UCSD-AML1 (cell line): ENCODE data around the gene HOXB5.

Source experiments
- DNase-seq: peaks from one replicate; lab custom pipeline; 2025; ENCODE audit not compliant: unreplicated experiment; lab: John Stamatoyannopoulos, UW

The HOXB5 gene

GRCh38 chr17:48576479-48577309 is 16.9 kb downstream of the HOXB5 start:
- no peak for DNase-seq

DNA sequence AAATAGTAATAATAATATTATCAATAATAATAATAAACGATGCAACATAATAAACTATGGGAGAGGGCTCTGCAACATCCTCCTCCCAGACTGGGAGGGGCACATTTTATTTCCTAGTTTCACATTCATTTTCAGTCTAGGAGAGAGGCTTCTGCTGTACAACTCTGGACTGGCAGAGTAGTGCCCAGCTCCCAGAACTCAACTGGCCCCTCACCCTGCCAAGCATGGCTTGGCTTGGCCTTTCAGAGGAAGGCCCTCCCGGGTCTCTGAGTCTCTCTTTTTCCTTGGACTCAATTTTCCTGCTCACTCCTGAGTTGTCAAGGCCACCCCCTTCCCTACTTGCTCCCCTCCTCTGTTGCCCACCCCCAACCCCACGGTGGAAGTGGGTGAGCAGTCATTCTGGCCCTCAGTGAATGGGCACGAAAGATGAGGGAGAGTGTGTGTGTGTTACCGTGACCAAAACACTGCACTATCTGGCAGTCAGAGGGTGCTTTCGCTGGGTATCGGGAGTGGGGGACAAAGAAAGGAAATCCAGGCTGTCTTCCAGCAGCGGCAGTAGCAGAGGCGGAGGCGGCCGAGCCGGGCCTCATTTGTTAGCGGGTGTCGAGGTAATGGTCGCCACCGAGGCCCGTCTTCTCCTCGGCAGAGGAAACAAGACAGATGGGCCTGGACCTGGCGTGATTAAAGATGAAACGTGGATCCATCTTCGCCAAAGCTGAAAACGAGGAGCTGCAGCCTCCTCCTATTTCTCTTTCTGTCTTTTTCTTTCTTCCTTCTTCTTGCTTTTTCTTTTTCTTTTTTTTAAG is 17.7 kb downstream of the HOXB5 start:
- DNase-seq, result no peak

DNA sequence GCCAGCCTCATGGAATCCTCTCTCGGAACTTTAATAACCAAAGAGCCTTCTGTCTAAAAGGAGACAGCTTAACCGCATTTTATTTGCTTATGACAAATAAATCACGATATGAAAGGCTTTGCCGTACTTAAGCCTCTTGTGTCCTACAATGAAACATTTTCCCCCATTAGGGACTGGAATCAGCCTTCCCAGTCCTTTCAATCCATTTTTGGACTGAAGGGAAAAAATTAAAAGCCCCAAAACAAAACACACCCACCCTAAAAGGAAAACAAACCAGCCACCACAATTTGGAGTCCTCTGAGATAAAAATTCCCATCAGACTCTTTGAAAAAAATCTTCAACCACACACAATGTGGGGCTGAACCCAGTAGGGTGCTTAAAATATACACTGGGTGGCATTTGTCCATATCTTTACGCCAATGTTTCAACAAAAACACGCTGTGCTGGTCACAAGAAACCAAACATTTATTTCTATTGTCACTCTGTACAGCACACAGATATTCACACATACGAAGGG is 18.5 kb downstream of the HOXB5 start:
- DNase-seq, result no peak

DNA sequence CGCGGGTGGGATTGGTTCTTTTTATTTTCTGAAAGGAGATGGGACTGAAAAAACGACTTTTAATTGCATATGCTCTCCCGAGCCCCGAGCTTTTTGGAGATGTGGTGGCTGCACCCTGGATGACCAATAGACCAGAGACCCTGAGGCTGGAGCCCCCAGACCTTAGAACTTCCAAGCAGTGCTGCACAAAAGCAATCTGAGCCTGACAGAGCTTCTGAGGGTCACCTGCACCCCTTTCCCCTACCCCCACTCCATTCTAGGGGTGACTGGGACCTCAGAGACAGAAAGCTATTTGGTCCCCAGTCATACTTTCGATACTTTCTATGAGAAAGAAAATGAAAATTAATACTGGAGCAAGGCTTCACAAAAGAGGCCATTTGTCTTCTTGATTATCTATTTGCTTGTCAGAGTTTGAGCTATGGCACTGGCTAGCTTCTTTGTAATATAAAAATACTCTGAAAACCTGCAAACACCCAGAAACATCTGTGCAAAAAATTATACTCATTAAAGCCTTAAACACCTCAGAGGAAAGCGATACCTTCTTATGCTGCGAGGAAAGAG is 19.0 kb downstream of the HOXB5 start:
- DNase-seq, result no peak

DNA sequence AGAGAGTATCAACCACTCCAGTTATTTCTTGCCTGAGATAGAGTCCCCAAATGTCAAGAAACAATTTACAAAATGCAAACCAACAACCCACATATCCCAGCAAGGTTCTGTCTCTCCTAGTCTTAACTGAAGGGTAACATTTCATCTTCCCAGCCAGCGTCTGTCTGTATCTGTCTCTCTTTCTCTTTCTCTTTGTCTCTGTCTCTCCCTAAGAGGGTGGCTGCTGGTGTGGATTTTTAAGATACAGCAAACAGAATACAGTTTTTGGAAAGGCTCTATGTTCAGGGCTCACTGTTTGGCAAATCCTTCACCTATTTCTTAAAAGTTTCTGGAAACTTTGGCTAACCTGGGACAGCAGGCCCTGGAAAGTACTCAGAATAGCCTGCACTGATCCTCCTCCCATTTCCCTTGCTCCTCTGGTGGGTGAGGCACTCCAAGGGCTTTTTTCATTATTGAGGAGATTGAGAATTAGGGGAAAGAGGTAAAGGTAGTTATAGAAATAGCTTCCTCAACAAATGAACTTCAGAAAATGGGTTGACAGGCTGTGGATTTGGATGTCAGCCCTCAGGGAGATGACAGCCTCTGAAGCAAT is 21.7 kb downstream of the HOXB5 start:
- DNase-seq, result no peak

DNA sequence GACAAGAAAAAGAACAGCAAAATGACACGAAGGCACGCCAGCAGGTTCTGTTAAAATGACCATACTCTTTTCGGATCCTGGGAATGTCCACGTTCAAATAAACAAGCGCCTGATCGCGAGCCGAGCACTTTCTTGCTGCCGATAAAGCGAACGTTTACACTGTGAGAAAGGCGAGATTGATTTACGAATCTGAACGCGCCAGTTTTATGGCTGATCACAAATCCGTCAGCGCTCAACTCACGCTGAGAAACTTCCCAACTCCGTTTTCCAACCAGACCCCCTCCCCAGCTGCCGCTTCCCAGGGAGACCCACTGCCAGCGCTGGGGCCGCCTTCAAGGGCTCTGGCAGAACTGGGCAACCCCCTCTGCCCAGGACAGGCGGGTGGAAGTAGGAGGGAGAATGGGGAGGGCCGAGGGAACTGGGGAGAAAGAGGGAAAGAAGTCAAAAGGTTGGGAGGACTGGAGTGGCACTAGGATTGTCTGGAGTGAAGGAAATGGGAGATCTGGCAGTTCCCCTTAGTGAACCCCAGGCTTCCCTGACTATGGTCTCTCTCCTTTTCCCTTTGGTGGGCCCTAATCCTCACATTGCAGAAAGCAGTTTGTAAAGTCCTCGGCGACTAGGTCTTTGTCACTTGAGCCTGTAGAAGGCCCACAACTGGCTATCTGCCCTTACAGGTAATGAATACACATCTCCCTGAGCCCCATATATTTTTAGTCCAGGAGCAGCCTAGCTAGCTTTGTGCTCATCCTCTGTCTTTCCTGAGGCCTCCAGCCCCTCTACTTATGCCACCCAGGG is 22.4 kb downstream of the HOXB5 start:
- DNase-seq, result no peak

DNA sequence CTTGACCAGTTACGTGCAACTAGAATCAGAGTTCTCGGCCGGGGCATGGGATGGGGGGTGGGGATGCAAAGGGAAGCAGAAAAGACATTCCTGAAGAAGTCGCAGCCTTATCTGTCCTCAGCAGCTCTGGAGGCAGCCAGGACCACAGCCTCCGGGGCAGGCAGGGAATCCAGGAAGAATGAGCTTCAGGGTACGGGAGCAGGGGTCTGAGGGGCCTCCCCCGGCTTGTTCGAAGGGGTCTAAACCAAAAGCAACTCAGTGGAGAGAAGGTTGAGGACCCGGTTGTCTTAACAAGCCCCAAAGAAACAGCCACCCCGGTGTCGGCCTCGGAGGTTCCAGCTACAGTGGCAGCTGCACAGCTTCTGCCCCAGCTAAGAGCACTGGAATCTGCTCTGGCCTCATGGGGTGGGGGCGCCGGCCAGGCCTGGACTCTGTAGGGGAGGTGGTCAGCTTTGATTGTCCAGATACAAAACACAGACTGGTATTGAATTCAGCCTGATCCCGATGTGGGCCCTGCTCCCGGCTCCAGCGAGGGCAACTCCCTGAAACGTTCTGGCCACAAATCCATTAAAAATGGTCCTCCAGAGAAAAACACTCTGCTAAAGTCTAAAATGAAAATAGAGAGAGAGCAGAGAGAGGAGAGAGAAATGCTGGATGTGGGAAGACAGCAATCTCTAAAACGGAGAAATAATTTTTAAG is 23.1 kb downstream of the HOXB5 start:
- DNase-seq, result no peak

GRCh38 chr17:48569674-48570324 is 23.8 kb downstream of the HOXB5 start:
- no peak for DNase-seq

GRCh38 chr17:48569240-48569582 is 24.4 kb downstream of the HOXB5 start:
- DNase-seq, result no peak

DNA sequence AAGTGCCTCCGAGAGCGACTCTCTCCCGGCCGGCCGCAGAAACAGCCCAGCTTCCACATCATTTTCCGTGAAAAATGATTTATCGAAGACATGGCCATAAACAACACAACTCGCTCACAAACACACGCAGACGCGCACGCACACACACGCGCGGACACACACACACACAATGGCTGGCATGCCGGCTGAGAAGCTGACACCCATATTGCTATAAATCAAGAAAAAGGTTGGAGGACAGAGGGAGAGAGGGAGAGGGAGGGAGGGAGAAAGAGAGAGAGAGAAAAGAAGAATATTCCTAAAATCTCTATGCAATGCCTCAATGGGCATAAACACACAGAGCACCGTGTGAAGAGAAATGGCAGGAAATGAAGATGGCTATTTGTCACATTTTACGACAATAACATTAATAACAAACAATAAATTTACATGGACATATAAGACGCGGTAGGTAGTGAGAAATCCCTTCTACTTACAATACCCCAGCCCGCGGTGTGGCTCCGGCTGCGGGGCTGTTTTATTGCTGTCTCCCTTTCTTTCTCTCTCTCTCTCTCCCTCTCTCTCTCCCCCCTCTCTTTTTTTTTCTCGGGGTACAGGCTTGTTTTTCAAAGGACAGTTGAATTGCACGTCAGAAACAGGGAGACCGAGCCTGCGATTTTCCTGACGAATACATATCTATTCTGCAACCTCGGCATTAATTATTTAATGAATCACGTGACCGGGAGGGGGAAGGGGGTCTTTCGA is 24.9 kb downstream of the HOXB5 start:
- DNase-seq, result no peak

- no peak for DNase-seq
Observed at GRCh38 chr17:48567646-48568354, 25.8 kb downstream of the HOXB5 start.

DNA sequence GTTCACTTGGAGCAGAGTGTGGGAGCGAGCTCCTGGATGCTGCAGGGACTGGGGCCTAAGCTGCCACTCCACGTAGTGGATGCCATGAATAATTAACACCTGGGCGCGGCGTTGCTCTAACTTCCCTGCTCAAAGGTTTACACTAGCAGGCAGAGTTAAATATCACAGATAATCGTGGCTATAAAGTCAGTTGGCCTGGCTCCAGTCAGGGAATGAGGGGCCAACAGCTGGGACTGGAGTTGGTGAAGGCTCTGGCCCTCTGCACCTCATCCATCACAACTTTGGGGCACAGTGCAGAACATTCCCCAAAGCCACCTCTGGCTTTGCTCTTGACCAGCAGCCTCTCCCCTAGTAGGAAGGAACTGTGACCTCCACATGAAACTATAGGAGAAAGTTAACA is 26.4 kb downstream of the HOXB5 start:
- no peak for DNase-seq

DNA sequence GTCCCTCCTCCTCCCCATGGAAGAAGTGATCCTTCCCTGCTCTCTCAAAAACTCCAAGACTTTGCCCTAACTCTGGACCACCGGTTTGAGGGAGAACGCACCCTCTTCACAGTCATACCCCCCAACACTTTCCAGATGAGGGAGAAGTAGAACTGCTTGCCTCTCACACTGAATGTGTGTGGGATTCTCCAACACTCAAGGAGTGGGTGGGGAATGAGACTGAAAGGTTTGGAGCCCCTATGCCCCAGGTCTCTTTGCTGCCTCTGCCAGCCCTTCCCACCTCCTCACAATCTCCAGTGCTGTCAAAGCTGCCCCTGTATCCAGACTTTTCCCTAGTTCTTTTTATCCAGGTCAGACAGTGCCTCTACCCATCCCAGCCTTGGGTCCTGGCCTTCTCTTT is 26.9 kb downstream of the HOXB5 start:
- no peak for DNase-seq

GRCh38 chr17:48565925-48566710 is 27.5 kb downstream of the HOXB5 start:
- no peak for DNase-seq

- DNase-seq, result no peak
Observed at GRCh38 chr17:48565022-48565554, 28.5 kb downstream of the HOXB5 start.

DNA sequence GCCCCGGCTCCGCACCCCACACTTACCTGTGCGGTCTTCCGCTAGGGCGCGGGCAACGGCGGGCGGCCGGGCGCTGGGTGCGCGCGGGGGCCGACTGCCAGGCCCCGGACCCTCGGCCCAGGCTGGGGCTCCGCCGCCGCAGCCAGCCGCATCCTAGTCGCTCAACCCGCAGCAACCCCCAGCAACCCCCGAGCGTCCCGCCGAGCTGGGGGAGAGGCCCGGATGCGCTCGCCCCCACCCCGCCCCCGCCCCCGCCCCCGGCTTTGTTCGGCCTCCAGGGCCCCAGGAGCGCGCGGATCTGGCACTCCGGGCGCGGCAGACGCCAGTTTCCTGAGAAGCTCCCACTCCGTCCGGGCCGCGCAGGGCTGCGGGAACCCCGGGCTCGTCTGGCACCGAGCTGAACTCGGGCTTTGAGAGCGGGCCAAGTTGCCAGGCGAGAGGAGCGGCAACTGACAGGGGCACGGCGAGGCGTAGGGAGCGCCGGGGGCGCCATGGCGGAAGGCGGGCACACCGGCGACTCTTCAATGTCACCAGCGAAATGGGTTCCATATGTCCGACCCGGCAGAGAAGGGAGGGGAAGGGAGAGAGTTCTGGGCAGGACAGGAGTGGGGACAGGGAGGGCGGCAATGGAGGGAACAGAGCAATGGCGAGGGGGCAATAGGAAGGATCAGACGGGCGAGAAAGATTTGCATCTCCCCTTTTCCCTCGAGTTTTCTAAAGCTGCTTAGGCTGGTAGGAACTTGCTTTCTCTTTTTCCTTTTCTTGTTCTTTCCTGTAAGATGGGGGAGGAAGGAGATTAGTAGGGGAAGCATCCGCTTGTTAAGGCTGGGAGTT is 29.2 kb downstream of the HOXB5 start:
- DNase-seq, result no peak

DNA sequence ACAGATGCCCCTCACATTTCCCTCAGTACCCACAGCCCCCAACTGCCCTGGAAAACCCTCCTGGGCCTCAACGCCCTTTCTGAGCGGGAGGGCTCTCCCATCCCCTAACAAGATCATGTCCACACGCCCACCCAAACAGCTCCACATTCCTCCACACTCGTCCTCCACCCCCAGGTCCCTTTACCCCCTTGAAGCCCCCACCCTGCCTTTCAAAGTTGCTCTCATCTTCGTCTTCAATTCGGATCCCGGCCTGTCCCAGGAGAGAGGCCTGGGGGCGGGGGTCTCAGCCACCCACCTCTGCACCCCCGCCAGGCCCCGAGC is 29.8 kb downstream of the HOXB5 start:
- DNase-seq, result no peak
